Bone marrow (tissue), 2 donors: ENCODE measurements around the gene SYNC.
"Not testable (repeated sequence)": the region's sequence is repeated elsewhere in the genome, so short reads cannot be mapped to it uniquely, and the experiment has no call there.

ENCODE experiments used
- DNase-seq, 2 donors: peaks; one replicate each; lab custom pipeline; 2025; lab: John Stamatoyannopoulos, UW

Gene SYNC

DNA sequence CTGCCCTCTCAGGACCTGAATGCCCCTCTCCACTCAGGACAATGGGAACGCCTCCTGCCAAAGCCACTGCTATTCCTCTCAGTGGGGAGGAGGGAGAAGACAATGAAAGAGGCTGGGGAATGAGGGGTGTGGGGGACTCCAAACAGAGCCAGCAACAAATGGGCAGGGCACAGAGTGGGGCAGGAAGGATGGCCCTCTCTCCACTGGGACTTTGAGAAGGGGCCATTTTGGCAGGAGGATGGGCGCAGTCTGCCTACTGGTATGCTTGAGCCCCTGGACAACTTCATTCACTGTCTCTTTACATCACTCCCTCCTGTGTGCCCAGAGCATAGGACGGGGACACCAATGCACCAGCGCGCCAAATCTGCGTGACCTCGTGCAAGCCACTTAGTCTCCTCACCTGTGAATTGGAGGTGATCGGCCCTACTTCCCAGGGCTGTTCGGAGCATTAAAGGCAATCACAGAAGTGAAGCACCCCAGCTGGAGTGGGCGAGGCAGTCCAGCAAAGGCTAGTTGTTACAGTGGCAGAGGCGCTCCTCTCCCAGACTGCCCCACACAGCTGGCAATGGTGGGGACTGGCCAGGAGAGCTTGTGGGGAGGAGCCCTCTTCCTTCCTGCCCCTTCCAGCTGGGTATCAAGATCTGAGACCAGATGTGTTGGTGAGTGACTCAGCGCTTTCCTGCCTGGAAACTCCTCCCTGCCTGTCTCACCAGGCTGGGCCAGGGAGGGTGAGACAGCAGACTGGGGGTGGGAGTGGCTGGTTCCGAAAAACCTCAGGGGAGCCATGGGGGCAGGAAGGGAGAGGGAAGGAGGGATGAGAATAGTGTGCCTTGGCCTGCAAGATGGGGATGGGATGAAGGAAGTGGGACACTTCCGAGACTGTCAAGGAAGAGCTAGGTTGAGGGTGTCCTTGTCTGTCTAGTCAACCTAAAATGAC lies 22.4 kb upstream of the SYNC start:
- peak; percentile 19 to 96 for DNase-seq

DNA sequence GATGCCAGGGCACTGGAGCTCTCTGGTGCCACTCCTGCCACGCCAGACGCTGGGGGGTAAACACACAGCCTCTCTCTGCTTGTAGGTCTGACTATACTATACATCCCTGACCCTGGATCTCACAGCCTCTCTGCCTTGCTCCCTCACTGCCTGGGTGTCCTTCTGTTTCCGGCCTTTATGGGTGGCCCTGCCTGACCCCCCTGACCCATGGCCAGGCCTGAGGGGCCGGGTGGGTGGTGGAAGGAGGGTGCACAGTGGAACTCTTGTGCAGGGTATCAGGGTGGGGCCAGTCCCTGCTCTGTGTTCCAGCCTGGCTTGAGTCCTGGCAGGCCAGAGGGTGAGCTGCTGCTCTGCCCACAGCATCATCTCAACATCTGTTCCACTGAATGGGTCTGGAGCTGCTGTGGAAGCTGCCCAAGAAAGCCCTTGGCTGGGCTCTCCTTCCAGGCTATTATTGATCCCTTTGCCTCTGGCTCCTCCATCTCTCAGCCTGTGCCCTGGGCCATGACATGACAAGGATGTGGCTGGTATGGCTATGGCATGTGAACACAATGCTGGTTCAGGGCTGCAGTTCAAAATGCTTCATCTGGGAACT lies 17.2 kb upstream of the SYNC start:
- no peak for DNase-seq

DNA sequence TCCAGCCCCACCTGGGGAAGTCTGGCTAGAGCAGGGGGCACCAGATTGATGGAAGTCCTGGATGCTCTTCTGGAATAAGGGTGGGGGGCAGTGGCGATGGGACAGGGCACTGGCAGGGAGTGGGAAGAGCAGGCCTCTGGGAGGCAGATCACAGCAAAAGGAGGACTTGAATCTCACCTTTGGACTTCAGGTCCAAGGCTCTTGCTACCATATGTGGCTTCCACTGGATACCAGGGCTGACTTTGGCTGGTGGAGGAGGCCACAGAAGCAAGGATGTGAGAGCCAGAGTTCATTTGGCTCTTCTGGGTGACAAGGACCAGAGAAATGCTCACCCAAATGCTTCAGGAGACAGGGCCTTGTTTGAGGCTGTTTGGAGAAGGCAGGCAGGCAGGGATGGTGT lies 16.0 kb upstream of the SYNC start:
- DNase-seq = no peak

GRCh38 chr1:32718036-32718435 lies 15.5 kb upstream of the SYNC start:
- no peak for DNase-seq

- no peak for DNase-seq
Measured at GRCh38 chr1:32717503-32717902, 14.9 kb upstream of the SYNC start.

- DNase-seq = no peak
Measured at GRCh38 chr1:32716312-32717148, 14.0 kb upstream of the SYNC start.

GRCh38 chr1:32715901-32716311 lies 13.3 kb upstream of the SYNC start:
- DNase-seq = no peak

GRCh38 chr1:32714277-32714676 lies 11.7 kb upstream of the SYNC start:
- DNase-seq = no peak

- no peak for DNase-seq
Measured at GRCh38 chr1:32713081-32713480, 10.5 kb upstream of the SYNC start.

- not testable (repeated sequence) for DNase-seq
Measured at GRCh38 chr1:32711221-32711620, 8.7 kb upstream of the SYNC start.

- DNase-seq = peak in 1 of 2 donors; percentile 19
Measured at GRCh38 chr1:32709476-32709875, 6.9 kb upstream of the SYNC start.

DNA sequence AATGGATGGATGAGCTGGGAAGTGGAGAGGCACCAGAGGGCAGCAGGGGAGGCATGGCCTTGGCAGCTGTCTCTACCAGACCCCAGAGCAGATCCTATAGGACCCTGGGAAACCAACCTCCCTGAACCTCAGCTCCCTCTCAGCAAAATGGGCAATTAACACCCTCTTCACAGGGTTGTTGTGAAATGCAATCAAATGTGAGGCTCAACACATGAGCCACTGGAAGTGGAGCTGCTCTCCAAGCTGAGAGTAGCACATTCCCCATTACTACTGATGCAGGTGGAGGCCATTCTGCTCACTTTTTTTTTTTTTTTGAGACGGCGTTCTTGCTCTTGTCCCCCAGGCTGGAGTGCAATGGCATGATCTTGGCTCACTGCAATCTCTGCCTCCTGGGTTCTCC lies 6.5 kb upstream of the SYNC start:
- no peak for DNase-seq

- DNase-seq = no peak
Measured at GRCh38 chr1:32706491-32706890, 3.9 kb upstream of the SYNC start.

GRCh38 chr1:32705516-32705915 lies 2.9 kb upstream of the SYNC start:
- DNase-seq = no peak

DNA sequence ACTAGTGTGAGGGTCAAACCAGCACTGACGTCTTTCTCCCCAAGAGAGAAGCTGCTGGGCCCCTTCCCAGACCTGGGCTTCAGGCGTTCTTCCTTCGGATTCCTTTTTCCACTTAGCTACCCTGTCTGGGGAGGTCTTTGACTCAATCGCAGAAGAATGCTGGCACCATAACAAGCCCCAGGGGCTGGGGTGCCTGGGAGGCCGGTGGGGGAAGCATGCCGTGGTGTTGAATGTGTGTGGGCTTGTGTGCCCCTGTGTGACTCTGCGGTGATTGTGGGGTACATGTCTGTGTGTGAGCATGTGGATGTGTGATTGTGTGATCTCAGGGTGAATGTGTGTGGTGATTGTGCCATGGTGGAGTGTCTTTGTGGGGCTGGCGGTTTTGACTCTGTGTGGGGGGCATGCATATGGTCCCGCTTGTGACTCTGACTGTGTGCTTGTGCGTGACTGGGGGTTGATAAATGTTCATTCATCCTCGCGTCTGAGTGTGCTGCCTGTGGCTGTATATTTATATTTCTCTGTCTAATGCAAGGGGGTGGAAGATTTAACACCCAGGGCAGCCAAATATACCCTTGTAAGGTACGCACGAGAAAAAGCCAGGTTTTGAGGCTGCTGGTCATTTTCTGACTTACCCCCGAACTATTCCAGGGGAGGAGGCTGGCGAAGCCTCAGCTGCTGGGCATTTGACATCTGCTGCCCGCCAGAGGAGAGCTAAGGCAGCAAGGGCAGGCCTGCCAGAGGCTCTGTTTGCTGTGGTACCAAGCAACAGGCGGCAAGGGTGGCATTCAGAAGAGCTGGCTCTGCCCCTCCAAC lies 1.1 kb upstream of the SYNC start:
- no peak for DNase-seq

- DNase-seq = no peak
Measured at GRCh38 chr1:32701951-32702598, 495 bp downstream of the SYNC start.

DNA sequence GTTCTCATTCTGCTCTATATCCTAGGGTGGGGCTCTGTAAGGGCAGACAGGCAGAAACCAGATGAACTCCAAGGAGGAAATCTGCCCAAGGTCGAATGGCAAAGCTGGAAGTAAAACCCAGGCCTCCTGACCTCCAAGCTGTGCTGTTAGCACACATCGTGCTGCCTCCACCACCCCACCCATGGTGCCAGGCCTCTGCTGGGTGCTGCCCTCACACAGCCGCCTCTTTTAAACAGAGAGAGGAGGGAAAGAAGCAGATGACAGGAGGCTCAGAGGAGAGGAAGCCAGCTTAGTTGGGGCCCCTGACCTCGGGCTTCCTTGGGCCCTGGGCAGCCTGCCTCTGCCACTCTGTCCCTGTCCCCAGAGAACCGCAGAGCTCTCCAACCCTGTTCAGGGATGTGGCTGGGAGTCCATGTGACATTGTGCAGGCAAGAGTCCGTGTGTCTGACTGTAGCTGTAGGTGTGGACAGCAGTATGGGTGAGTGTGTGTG lies 1.1 kb downstream of the SYNC start:
- DNase-seq = no peak

GRCh38 chr1:32696996-32697395 lies 5.6 kb downstream of the SYNC start:
- not testable (repeated sequence) for DNase-seq

DNA sequence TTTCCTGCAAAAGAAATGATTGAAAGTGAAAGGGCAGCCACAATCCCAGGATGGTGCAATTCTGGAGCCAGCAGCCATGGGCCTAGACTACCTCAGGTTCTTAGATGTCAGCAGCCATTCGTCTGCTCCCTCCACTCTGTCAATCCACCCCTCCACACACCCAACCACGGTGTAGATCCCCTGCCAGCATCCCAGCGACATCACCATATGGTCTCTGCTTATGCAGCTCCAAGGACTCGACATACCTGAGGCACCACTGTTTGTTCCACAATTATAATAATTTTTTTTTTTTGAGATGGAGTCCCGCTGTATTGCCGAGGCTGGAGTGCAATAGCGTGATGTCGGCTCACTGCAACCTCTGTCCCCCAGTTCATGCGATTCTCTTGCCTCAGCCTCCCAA lies 6.5 kb downstream of the SYNC start:
- no peak for DNase-seq

DNA sequence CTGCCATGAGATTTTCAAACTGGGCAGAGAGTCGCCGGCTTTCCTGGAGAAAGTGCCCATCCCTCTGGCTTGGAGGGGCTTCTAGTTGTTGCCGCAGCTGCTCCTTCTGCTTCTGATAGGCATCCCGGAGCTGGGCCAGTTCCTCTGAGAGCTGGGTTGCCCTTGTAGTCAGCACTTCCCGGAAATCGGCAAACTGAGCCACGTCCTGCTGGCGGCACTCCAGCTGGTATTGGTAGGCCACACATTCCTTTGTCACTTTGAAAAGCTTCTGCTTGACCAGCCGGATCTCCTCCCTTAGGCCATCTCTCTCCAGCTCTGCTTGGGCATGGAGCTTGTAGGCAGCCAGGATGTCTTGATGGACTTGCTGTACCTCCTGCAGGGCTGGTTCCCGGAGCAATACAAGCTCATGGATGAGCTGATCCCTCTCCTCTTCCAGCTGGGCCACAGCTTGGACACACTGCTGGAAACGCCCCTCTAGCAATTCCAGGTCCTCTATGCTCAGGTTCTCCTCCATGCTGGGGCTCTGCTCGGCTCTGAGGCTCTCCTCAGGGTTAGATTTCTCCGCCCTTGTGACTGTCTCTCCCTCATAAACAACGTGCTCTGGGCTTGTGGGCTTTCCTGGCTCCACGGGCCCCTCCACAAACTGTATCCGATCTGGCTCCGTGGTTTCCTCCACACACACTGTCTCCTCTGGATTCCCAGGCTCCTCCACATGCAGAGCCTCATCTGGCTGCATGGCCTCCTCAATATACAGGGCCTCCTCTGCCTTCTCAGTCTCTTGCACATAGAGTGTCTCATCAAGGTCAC lies 7.3 kb downstream of the SYNC start:
- DNase-seq = peak in 1 of 2 donors; percentile 15
